NCI-H510A (cell line): ENCODE data around the gene NYAP1.
"Not testable (repeated sequence)": the region's sequence is repeated elsewhere in the genome, so short reads cannot be mapped to it uniquely, and the experiment has no call there.

Experiments
- DNase-seq: peaks from one replicate; lab custom pipeline; 2025; lab: John Stamatoyannopoulos, UW

NYAP1 gene

GRCh38 chr7:100513212-100513810, 29.6 kb downstream of the NYAP1 start:
- no peak for DNase-seq

- DNase-seq: no peak
Observed at GRCh38 chr7:100515072-100515532, 31.4 kb downstream of the NYAP1 start.

GRCh38 chr7:100516135-100516812, 32.5 kb downstream of the NYAP1 start:
- DNase-seq: no peak

- DNase-seq: no peak
Observed at GRCh38 chr7:100517305-100517704, 33.6 kb downstream of the NYAP1 start.

GRCh38 chr7:100519580-100519979, 35.9 kb downstream of the NYAP1 start:
- no peak for DNase-seq

GRCh38 chr7:100520138-100520537, 36.4 kb downstream of the NYAP1 start:
- DNase-seq: no peak

- DNase-seq: no peak
Observed at GRCh38 chr7:100521076-100521475, 37.3 kb downstream of the NYAP1 start.

- not testable (repeated sequence) for DNase-seq
Observed at GRCh38 chr7:100521909-100522593, 38.3 kb downstream of the NYAP1 start.

GRCh38 chr7:100523192-100523591, 39.5 kb downstream of the NYAP1 start:
- not testable (repeated sequence) for DNase-seq

GRCh38 chr7:100528108-100528866, 44.6 kb downstream of the NYAP1 start:
- not testable (repeated sequence) for DNase-seq

GRCh38 chr7:100532165-100533022, 48.7 kb downstream of the NYAP1 start:
- no peak for DNase-seq

GRCh38 chr7:100535982-100536381, 52.3 kb downstream of the NYAP1 start:
- DNase-seq: not testable (repeated sequence)

- DNase-seq: not testable (repeated sequence)
Observed at GRCh38 chr7:100536695-100537094, 53.0 kb downstream of the NYAP1 start.

- no peak for DNase-seq
Observed at GRCh38 chr7:100538348-100538653, 54.6 kb downstream of the NYAP1 start.

GRCh38 chr7:100538654-100539435, 55.1 kb downstream of the NYAP1 start, which contains the start of gene AGFG2:
AGFG2 (plus strand) TSS chr7:100539203; CDS start chr7:100539347, 144 bp downstream.
- peak; percentile 95 for DNase-seq

GRCh38 chr7:100539436-100540006, 55.8 kb downstream of the NYAP1 start:
- no peak for DNase-seq

- DNase-seq: no peak
Observed at GRCh38 chr7:100540073-100540723, 56.5 kb downstream of the NYAP1 start.

GRCh38 chr7:100541309-100541708, 57.6 kb downstream of the NYAP1 start:
- not testable (repeated sequence) for DNase-seq

- DNase-seq: no peak
Observed at GRCh38 chr7:100543586-100543985, 59.9 kb downstream of the NYAP1 start.

GRCh38 chr7:100544386-100544785, 60.7 kb downstream of the NYAP1 start:
- DNase-seq: no peak
